A673 (cell line): ENCODE results near the gene PPFIBP1. TPM values are rescaled to one million over a fixed set of nuclear protein-coding genes. Genes with fewer than 3 reads are reported as not detected.
"Not testable (repeated sequence)": the region's sequence is repeated elsewhere in the genome, so short reads cannot be mapped to it uniquely, and the experiment has no call there.

ENCODE experiments used
- BruUV-seq: library from RNA; stranded (reverse); fragments of 400-500 nt; replicated peaks from 2 replicates; lab custom pipeline; 2021; lab: Mats Ljungman, UMichigan
- CTCF ChIA-PET: fragments of 300-600 bp; sonication (Branson Sonifier 250); formaldehyde crosslinking; loops from one replicate; lab custom pipeline; 2022; ENCODE audit warnings: antibody characterized with exemption; lab: Charles Lee
- POLR2A ChIA-PET: fragments of 300-600 bp; sonication (Branson Sonifier 250); formaldehyde crosslinking; loops from one replicate; lab custom pipeline; 2022; ENCODE audit warnings: antibody characterized with exemption; ENCODE audit not compliant: low non-redundant PET; lab: Charles Lee
- DNase-seq: peaks from one replicate; pipeline ENCODE4 v3.0.0-alpha.2; 2015; ENCODE audit warnings: low spot score
- H3K27ac ChIP-seq: fragments of 200-600 bp; sonication (generic); 2 replicates; pipeline ENCODE4 v1.5.1; 2016; ENCODE audit warnings: mixed run types, low read depth, mild to moderate bottlenecking, mixed read lengths, antibody characterized with exemption, low read length; ENCODE audit not compliant: poor library complexity, severe bottlenecking
- H3K27me3 ChIP-seq: fragments of 200-600 bp; sonication (generic); replicated peaks from 2 replicates; pipeline ENCODE4 v1.6.1; 2017; ENCODE audit warnings: mixed run types, low read depth, mild to moderate bottlenecking, mixed read lengths, antibody characterized with exemption, low read length; ENCODE audit not compliant: insufficient read depth, poor library complexity
- H3K36me3 ChIP-seq: fragments of 200-600 bp; sonication (generic); 2 replicates; pipeline ENCODE4 v1.6.1; 2016; ENCODE audit warnings: mixed run types, mild to moderate bottlenecking, mixed read lengths, antibody characterized with exemption, low read length; ENCODE audit not compliant: insufficient read depth, poor library complexity, severe bottlenecking
- H3K4me1 ChIP-seq: fragments of 200-600 bp; sonication (generic); 2 replicates; pipeline ENCODE4 v1.6.1; 2017; ENCODE audit warnings: mixed run types, mild to moderate bottlenecking, mixed read lengths, antibody characterized with exemption, low read length; ENCODE audit not compliant: insufficient read depth, poor library complexity, severe bottlenecking
- H3K4me3 ChIP-seq: fragments of 200-600 bp; sonication (generic); 2 replicates; pipeline ENCODE4 v1.5.1; 2016; ENCODE audit warnings: low read depth, mixed run types, mild to moderate bottlenecking, mixed read lengths, low read length; ENCODE audit not compliant: poor library complexity, severe bottlenecking
- H3K9me3 ChIP-seq: fragments of 200-600 bp; sonication (generic); 2 replicates; pipeline ENCODE4 v1.6.1; 2016; ENCODE audit warnings: mixed run types, low read depth, mild to moderate bottlenecking, mixed read lengths, antibody characterized with exemption, low read length; ENCODE audit not compliant: poor library complexity, severe bottlenecking
- CTCF ChIP-seq: fragments of 300-800, 200-600 bp; sonication (generic); conservative IDR thresholded peaks from 2 replicates; pipeline ENCODE4 v1.5.1; 2017; ENCODE audit warnings: low read depth, mild to moderate bottlenecking, antibody characterized with exemption, low read length, moderate library complexity, mixed read lengths
- EZH2 ChIP-seq: fragments of 200-600 bp; sonication (generic); IDR thresholded peaks from 2 replicates; pipeline ENCODE4 v1.6.1; 2017; ENCODE audit warnings: borderline replicate concordance, low read depth, mild to moderate bottlenecking, mixed read lengths, antibody characterized with exemption, low read length; ENCODE audit not compliant: poor library complexity, severe bottlenecking
- intact Hi-C: fragments of 100-400 bp; cut with micrococcal nuclease; formaldehyde crosslinking; loops from one replicate; pipeline ENCODE4 v1.10.0; 2022; ENCODE audit not compliant: unreplicated experiment
- total RNA-seq: library from RNA; stranded (reverse); gene quantifications from 2 replicates; pipeline ENCODE4 v1.2.3, GENCODE V29; 2021

PPFIBP1 gene
- total RNA-seq, 1 experiment from 2014 or later = 41.2 TPM

- ChIA-PET POLR2A (no interaction called here), CTCF (no interaction called here)
- Histone ChIP-seq H3K27me3 (no peaks in the 10 kb centered on the region), H3K36me3 (no peaks in the 10 kb centered on the region), H3K4me1 (no peaks in the 10 kb centered on the region), H3K27ac (no peak overlapping the region), H3K9me3 (no peaks in the 10 kb centered on the region), H3K4me3 (no peak overlapping the region)
- BruUV-seq = no TSS peak
- DNase-seq = no peak
- TF ChIP-seq EZH2 (no peak), CTCF (no peak)
- intact Hi-C loops = loop anchor here (2.0 kb wide), 1 partner anchor 217 kb away; no protein-coding TSS in a partner anchor
These were observed 129.7 kb downstream of the PPFIBP1 start for GRCh38 chr12:27653661-27654060.

GRCh38 chr12:27655476-27655875, 131.5 kb downstream of the PPFIBP1 start:
- H3K4me3 ChIP-seq, DNase-seq, BruUV-seq, H3K27ac ChIP-seq, POLR2A ChIA-PET, H3K9me3 ChIP-seq, H3K4me1 ChIP-seq, intact Hi-C loops, CTCF ChIA-PET, H3K36me3 ChIP-seq, H3K27me3 ChIP-seq: not testable (repeated sequence)

- no peak overlapping the region for H3K27ac ChIP-seq
- CTCF ChIA-PET = no interaction called here
- no peaks in the 10 kb centered on the region for H3K36me3 ChIP-seq
These were observed 133.3 kb downstream of the PPFIBP1 start for GRCh38 chr12:27657296-27657695.

More at GRCh38 chr12:27657296-27657695, 133.3 kb downstream of the PPFIBP1 start:
- POLR2A ChIA-PET = no interaction called here
- H3K4me3 ChIP-seq = no peak overlapping the region
- no peaks in the 10 kb centered on the region for H3K9me3 ChIP-seq
- intact Hi-C loops = no loop called here
- BruUV-seq = no TSS peak
- no peak for TF ChIP-seq EZH2
- TF ChIP-seq CTCF = no peak
- H3K27me3 ChIP-seq = no peaks in the 10 kb centered on the region
- no peak for DNase-seq
- H3K4me1 ChIP-seq = no peaks in the 10 kb centered on the region
